Stomach (tissue), 9 donors: ENCODE measurements around the gene TGIF2. TPM values are rescaled to one million over a fixed set of nuclear protein-coding genes. Genes with fewer than 3 reads are reported as not detected.
A peak's percentile ranks its signal among the peaks of the same experiment; 100 is the strongest.

ENCODE experiments used
- DNase-seq, 2 donors: peaks; one replicate each; pipeline versions ENCODE4 v3.0.0 to v3.0.0-alpha.2; 2013 to 2019
- H3K27ac ChIP-seq, 5 donors: fragments of 200-600 bp in 4 of 5; sonication (generic) in 4 of 5; one replicate each; pipeline ENCODE4 v1.5.1; 2013 to 2019; ENCODE audit warnings: mild to moderate bottlenecking in 1 of 5, moderate library complexity in 1 of 5
- H3K27me3 ChIP-seq, 3 donors: fragments of 200-600 bp; sonication (generic); one replicate each; pipeline ENCODE4 v1.5.1; 2017 to 2019; ENCODE audit warnings: mixed run types in 1 of 3
- H3K36me3 ChIP-seq, 4 donors: fragments of 200-600 bp; sonication (generic); 1 replicate in 3 of 4; 2 replicates in 1 of 4; pipeline ENCODE4 v1.5.1; 2016 to 2019
- H3K4me1 ChIP-seq, 4 donors: fragments of 200-600 bp; sonication (generic); one replicate each; pipeline ENCODE4 v1.5.1; 2016 to 2019
- H3K4me3 ChIP-seq, 4 donors: fragments of 200-600 bp; sonication (generic) in 3 of 4; one replicate each; pipeline ENCODE4 v1.5.1; 2016 to 2019; ENCODE audit warnings: mild to moderate bottlenecking in 1 of 4
- H3K9me3 ChIP-seq, 4 donors: fragments of 200-600 bp; sonication (generic); one replicate each; pipeline ENCODE4 v1.5.1; 2016 to 2019
- CTCF ChIP-seq, 7 experiments: fragments of 450-650 bp in 4 of 7; fragments of 200-600 bp in 3 of 7; sonication (generic) in 3 of 7; IDR thresholded peaks; one replicate each; pipeline ENCODE4 v1.5.1; 2016 to 2019; ENCODE audit warnings: antibody characterized with exemption in 7 of 7, control low read depth in 2 of 7, mild to moderate bottlenecking in 1 of 7
- EP300 ChIP-seq: sonication (generic); formaldehyde crosslinking; IDR thresholded peaks from one replicate; pipeline ENCODE4 v1.6.1; 2017; ENCODE audit warnings: antibody characterized with exemption
- POLR2A ChIP-seq, 4 donors: fragments of 450-650 bp; IDR thresholded peaks; one replicate each; pipeline ENCODE4 v1.6.1; 2016; ENCODE audit warnings: antibody characterized with exemption in 4 of 4, control low read depth in 2 of 4, mild to moderate bottlenecking in 1 of 4, moderate library complexity in 1 of 4
- POLR2AphosphoS5 ChIP-seq, 3 donors: sonication (generic); formaldehyde crosslinking; IDR thresholded peaks; one replicate each; pipeline ENCODE4 v1.6.1; 2016; ENCODE audit warnings: antibody characterized with exemption in 3 of 3
- WGBS, 5 donors: extraction: QIAGEN DNeasy Blood & Tissue Kit in 3 of 5; methylation state at CpG; one replicate each; pipeline versions ENCODE4 v1.1.5 to v1.1.7; 2013 to 2018; 5-methylcytosine and 5-hydroxymethylcytosine counted together
- intact Hi-C: fragments of 100-400 bp; cut with DNase I; formaldehyde crosslinking; loops from one replicate; pipeline ENCODE4 v1.15.1; 2023; ENCODE audit warnings: low total_unique reads
- polyA plus RNA-seq, 3 donors: library from polyadenylated mRNA; stranded (reverse); fragments of 200-250 nt; gene quantifications; one replicate each; pipeline ENCODE4 v1.2.3, GENCODE V29; 2013
- total RNA-seq, 5 donors: library from RNA; depleted of rRNA; stranded (reverse); fragments of >200 nt; gene quantifications; one replicate each; pipeline versions ENCODE4 v1.1.0 to v1.2.3, GENCODE V29; 2014 to 2016
- donor health status: healthy with polysubstance abuse.
- donor health status: Bipolar disorder and iron deficiency.
- donor health status: healthy.

TGIF2 gene
- total and polyA plus RNA-seq, 8 donors = 4.6 to 24.6 (median 14.9) TPM; not detected in 1

GRCh38 chr20:36541768-36542488 lies 31.5 kb upstream of the TGIF2 start:
- H3K36me3 ChIP-seq = peaks cover 0 to 23% (median 9%) of the 10 kb centered on the region in 4 donors
- WGBS, 5 donors = 24 to 46% (median 40%) methylated on average over 7 to 14 of the region's 14 CpGs
- no peaks in the 10 kb centered on the region for H3K9me3 ChIP-seq
- TF ChIP-seq CTCF (IDR thresholded peaks at IDR 0.05) = peak in 5 of 7 experiments; percentile 21 to 35 (median 33)
- no peak for TF ChIP-seq EP300
- peaks cover 5 to 66% (median 45%) of the 10 kb centered on the region in 4 donors for H3K4me1 ChIP-seq
- intact Hi-C loops = no loop called here
- DNase-seq = peak in 1 of 2 donors; percentile 66
- peak overlapping the region; percentile 62 to 77 (median 72) for H3K4me3 ChIP-seq
- peak overlapping the region; percentile 77 to 93 (median 91) for H3K27ac ChIP-seq
- H3K27me3 ChIP-seq = no peaks in the 10 kb centered on the region

DNA sequence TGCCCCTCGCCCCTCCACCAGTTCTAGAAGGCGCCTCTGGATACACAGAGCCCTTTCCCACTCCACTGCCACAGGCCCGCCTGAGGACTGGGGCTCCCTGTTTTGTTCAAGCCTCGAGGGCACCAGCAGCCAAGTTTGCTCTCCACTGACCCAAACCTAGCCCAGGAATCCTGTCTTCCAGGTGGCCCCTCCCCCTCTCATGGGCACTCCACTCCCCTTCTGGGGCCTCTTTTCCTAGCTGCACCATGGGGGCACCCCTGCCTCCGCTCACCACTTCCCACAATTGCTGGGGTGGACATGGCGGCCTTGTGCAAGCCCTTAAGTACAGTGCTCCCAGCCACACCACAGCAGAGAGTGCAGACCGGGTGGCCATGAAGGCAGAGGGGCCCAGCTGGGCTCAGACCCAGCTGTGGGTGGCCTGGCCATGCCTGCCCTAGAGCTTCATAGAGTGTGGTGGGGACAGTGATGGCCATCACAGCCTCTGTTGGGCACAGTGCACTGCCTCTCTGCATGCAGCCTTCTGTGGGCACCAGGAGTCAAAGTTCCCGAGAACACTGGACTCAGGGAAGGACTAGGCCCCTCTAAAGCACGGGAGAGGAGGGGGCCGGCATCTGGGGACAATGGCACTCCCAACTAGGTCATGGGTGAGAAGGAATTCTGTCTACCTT lies 30.7 kb upstream of the TGIF2 start:
- H3K27me3 ChIP-seq = no peaks in the 10 kb centered on the region
- WGBS, 5 donors = 70 to 94% (median 84%) methylated on average over 6 to 10 of the region's 10 CpGs
- no peak for DNase-seq
- peak overlapping the region in 4 of 5 donors; percentile 90 to 93 (median 92) for H3K27ac ChIP-seq
- peak overlapping the region; percentile 62 to 77 (median 72) for H3K4me3 ChIP-seq
- H3K36me3 ChIP-seq = peaks cover 0 to 30% (median 13%) of the 10 kb centered on the region in 4 donors
- H3K4me1 ChIP-seq = peaks cover 5 to 73% (median 46%) of the 10 kb centered on the region in 4 donors
- TF ChIP-seq POLR2A (IDR thresholded peaks at IDR 0.05) = no peak
- TF ChIP-seq POLR2AphosphoS5 (IDR thresholded peaks at IDR 0.05) = no peak
- TF ChIP-seq EP300 = no peak
- no peak for TF ChIP-seq CTCF (IDR thresholded peaks at IDR 0.05)
- intact Hi-C loops = no loop called here
- no peaks in the 10 kb centered on the region for H3K9me3 ChIP-seq

- peaks cover 0 to 37% (median 18%) of the 10 kb centered on the region in 4 donors for H3K36me3 ChIP-seq
- intact Hi-C loops = no loop called here
- no peak for TF ChIP-seq POLR2A (IDR thresholded peaks at IDR 0.05)
- peak in 1 of 3 donors; percentile 27 for TF ChIP-seq POLR2AphosphoS5 (IDR thresholded peaks at IDR 0.05)
- H3K27me3 ChIP-seq = no peaks in the 10 kb centered on the region
- 52 to 80% (median 70%) methylated on average over 10 to 14 of the region's 14 CpGs for WGBS, 5 donors
- DNase-seq = peak in 1 of 2 donors; percentile 49
- peak overlapping the region in 4 of 5 donors; percentile 90 to 93 (median 92) for H3K27ac ChIP-seq
- H3K9me3 ChIP-seq = no peaks in the 10 kb centered on the region
- H3K4me1 ChIP-seq = peaks cover 5 to 80% (median 47%) of the 10 kb centered on the region in 4 donors
- H3K4me3 ChIP-seq = peak overlapping the region; percentile 62 to 77 (median 72)
Measured at GRCh38 chr20:36543184-36544133, 29.9 kb upstream of the TGIF2 start.

DNA sequence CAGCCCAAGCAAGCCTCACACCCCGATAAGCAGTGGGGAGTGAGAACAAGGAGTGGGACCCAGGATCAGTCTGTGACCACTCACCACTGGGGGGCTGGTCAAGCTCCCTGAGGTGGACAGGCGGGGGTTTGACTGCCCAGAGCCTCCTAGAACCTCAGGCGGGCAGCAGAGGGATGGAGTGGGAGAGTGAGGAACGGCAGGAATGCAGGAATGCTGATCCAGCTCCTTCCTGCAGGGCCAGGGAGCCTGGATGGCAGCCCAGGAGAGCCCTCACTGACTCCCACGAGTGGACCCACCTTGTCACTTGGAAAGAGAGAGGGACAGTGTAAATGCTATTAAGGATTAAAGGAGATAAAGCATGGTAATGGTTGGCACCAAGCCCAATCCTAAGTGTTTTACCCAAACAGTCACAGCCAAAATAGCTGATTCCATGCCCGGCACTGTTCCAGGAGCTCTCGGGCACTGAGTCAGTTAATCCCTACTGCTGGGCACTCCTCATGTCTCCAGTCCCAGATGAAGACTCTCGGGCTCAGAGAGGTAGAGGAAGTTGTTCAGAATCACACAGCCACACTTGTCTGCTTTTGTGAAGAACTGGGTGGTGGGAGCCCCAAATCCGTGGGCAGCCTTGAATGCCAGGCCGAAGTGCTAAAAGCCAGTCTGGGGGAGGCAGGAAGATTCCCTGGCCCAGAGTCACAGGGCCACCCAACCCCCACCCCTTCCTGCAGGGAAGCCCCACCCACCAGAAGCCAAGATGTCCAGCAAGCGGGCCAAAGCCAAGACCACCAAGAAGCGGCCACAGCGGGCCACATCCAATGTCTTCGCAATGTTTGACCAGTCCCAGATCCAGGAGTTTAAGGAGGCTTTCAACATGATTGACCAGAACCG lies 29.0 kb upstream of the TGIF2 start:
- TF ChIP-seq POLR2AphosphoS5 (IDR thresholded peaks at IDR 0.05) (peak in 1 of 3 donors; percentile 38), CTCF (IDR thresholded peaks at IDR 0.05) (no peak), POLR2A (IDR thresholded peaks at IDR 0.05) (no peak)
- peak in 1 of 2 donors; percentile 46 for DNase-seq
- peak overlapping the region; percentile 62 to 77 (median 72) for H3K4me3 ChIP-seq
- H3K27ac ChIP-seq = peak overlapping the region in 4 of 5 donors; percentile 90 to 93 (median 92)
- no peaks in the 10 kb centered on the region for H3K27me3 ChIP-seq
- H3K4me1 ChIP-seq = peaks cover 5 to 80% (median 47%) of the 10 kb centered on the region in 4 donors
- 40 to 73% (median 59%) methylated on average over 10 to 15 of the region's 15 CpGs for WGBS, 5 donors
- no peaks in the 10 kb centered on the region for H3K9me3 ChIP-seq
- H3K36me3 ChIP-seq = peaks cover 0 to 46% (median 27%) of the 10 kb centered on the region in 4 donors
- intact Hi-C loops = no loop called here
